Thoracic aorta (tissue), 2 donors: ENCODE results near the gene NMRK2. TPM values are rescaled to one million over a fixed set of nuclear protein-coding genes. Genes with fewer than 3 reads are reported as not detected.
"Not testable (repeated sequence)": the region's sequence is repeated elsewhere in the genome, so short reads cannot be mapped to it uniquely, and the experiment has no call there.

Experiments used
- ATAC-seq: fragments of 150-250 bp; one replicate; pipeline ENCODE4 v1.8.0; 2017; ENCODE audit warnings: low read depth; ENCODE audit not compliant: insufficient number of reproducible peaks, low FRiP score
- DNase-seq: peaks from one replicate; pipeline ENCODE4 v3.0.0-alpha.2; 2020; ENCODE audit warnings: low spot score
- H3K27ac ChIP-seq, 2 donors: fragments of 200-600 bp; sonication (generic); 1 replicate in 1 of 2; 2 replicates in 1 of 2; pipeline ENCODE4 v1.5.1; 2016; ENCODE audit warnings: mild to moderate bottlenecking in 2 of 2, moderate library complexity in 2 of 2
- H3K27me3 ChIP-seq: fragments of 200-600 bp; sonication (generic); replicated peaks from 2 replicates; pipeline ENCODE4 v1.6.0; 2016; ENCODE audit warnings: mild to moderate bottlenecking; ENCODE audit not compliant: insufficient read depth
- H3K36me3 ChIP-seq: fragments of 200-600 bp; sonication (generic); one replicate; pipeline ENCODE4 v1.5.1; 2016
- H3K4me1 ChIP-seq, 2 donors: fragments of 200-600 bp; sonication (generic); 1 replicate in 1 of 2; 2 replicates in 1 of 2; pipeline versions ENCODE4 v1.5.1 to v1.6.0; 2016; ENCODE audit warnings: low read depth in 2 of 2, mild to moderate bottlenecking in 1 of 2; ENCODE audit not compliant: control insufficient read depth in 1 of 2
- H3K4me3 ChIP-seq: fragments of 200-600 bp; sonication (generic); 2 replicates; pipeline ENCODE4 v1.5.1; 2016; ENCODE audit warnings: mild to moderate bottlenecking
- H3K9me3 ChIP-seq: fragments of 200-600 bp; sonication (generic); 2 replicates; pipeline ENCODE4 v1.5.1; 2016
- CTCF ChIP-seq: fragments of 200-600 bp; sonication (generic); IDR thresholded peaks from one replicate; pipeline ENCODE4 v1.5.1; 2019; ENCODE audit warnings: antibody characterized with exemption
- total RNA-seq, 2 donors: library from RNA; depleted of rRNA; stranded (reverse); fragments of >200 nt; gene quantifications; one replicate each; pipeline versions ENCODE4 v1.1.0 to v1.2.3, GENCODE V29; 2016

Gene NMRK2
- total RNA-seq, 2 donors from 2014 or later, result 1.8 TPM; not detected in 1

- DNase-seq (no peak), ATAC-seq (no peak)
- Histone ChIP-seq H3K27ac (no peak overlapping the region), H3K4me1 (peaks cover 0 to 9% of the 10 kb centered on the region in 2 donors), H3K27me3 (no peaks in the 10 kb centered on the region), H3K9me3 (no peaks in the 10 kb centered on the region), H3K36me3 (no peaks in the 10 kb centered on the region), H3K4me3 (no peak overlapping the region)
- no peak for TF ChIP-seq CTCF
These were observed 10.0 kb downstream of the NMRK2 start for GRCh38 chr19:3942790-3943409.

- Histone ChIP-seq H3K4me3 (no peak overlapping the region), H3K27ac (no peak overlapping the region), H3K27me3 (no peaks in the 10 kb centered on the region), H3K4me1 (peaks cover 0 to 9% of the 10 kb centered on the region in 2 donors), H3K9me3 (no peaks in the 10 kb centered on the region), H3K36me3 (no peaks in the 10 kb centered on the region)
- DNase-seq, result no peak
- no peak for TF ChIP-seq CTCF
- ATAC-seq, result no peak
These were observed 11.3 kb downstream of the NMRK2 start for GRCh38 chr19:3944018-3944721.

- DNase-seq (no peak), ATAC-seq (no peak)
- Histone ChIP-seq H3K27me3 (no peaks in the 10 kb centered on the region), H3K9me3 (no peaks in the 10 kb centered on the region), H3K4me3 (no peak overlapping the region), H3K4me1 (peaks cover 7 to 19% of the 10 kb centered on the region in 2 donors), H3K36me3 (no peaks in the 10 kb centered on the region), H3K27ac (no peak overlapping the region)
- TF ChIP-seq CTCF, result no peak
These were observed 13.0 kb downstream of the NMRK2 start for GRCh38 chr19:3945838-3946237.

GRCh38 chr19:3947316-3947933 lies 14.6 kb downstream of the NMRK2 start:
- ATAC-seq, H3K27me3 ChIP-seq, H3K27ac ChIP-seq, H3K36me3 ChIP-seq, DNase-seq, H3K9me3 ChIP-seq, H3K4me3 ChIP-seq: not testable (repeated sequence)
- H3K4me1 ChIP-seq, result peaks cover 19 to 33% of the 10 kb centered on the region in 2 donors

GRCh38 chr19:3949294-3949693 lies 16.4 kb downstream of the NMRK2 start:
- H3K36me3 ChIP-seq, result no peaks in the 10 kb centered on the region
- TF ChIP-seq CTCF, result no peak
- H3K9me3 ChIP-seq, result no peaks in the 10 kb centered on the region
- H3K4me3 ChIP-seq, result no peak overlapping the region
- no peak for DNase-seq
- no peak overlapping the region for H3K27ac ChIP-seq
- peaks cover 19 to 45% of the 10 kb centered on the region in 2 donors for H3K4me1 ChIP-seq
- ATAC-seq, result no peak
- no peaks in the 10 kb centered on the region for H3K27me3 ChIP-seq
